Sigmoid colon (tissue), 3 donors: ENCODE results near the gene ZCCHC7.

Experiments
- CTCF ChIP-seq, 4 experiments: fragments of 450-650 bp in 3 of 4; fragments of 200-600 bp in 1 of 4; IDR thresholded peaks; one replicate each; pipeline ENCODE4 v1.5.1; 2016 to 2019; ENCODE audit warnings: antibody characterized with exemption in 4 of 4, mild to moderate bottlenecking in 3 of 4, moderate library complexity in 2 of 4
- POLR2A ChIP-seq, 2 donors: fragments of 450-650 bp; IDR thresholded peaks; one replicate each; pipeline ENCODE4 v1.6.1; 2016; ENCODE audit warnings: antibody characterized with exemption in 2 of 2, mild to moderate bottlenecking in 2 of 2, moderate library complexity in 2 of 2

GRCh38 chr9:37206121-37206620, 85.8 kb downstream of the ZCCHC7 start:
- no peak for TF ChIP-seq POLR2A (IDR thresholded peaks at IDR 0.05)
- no peak for TF ChIP-seq CTCF (IDR thresholded peaks at IDR 0.05)
